Hematopoietic multipotent progenitor cell treated with erythropoietin and hydrocortisone succinate and interleukin-3 and kit ligand, for 4 days (in vitro differentiated cells): ENCODE measurements around the gene EML4.
A peak's percentile ranks its signal among the peaks of the same experiment; 100 is the strongest.
"Not testable (repeated sequence)": the region's sequence is repeated elsewhere in the genome, so short reads cannot be mapped to it uniquely, and the experiment has no call there.

Source experiments
- DNase-seq: peaks from one replicate; pipeline ENCODE4 v3.0.0-alpha.2; 2015

The EML4 gene

GRCh38 chr2:42312106-42312505 is 143.0 kb downstream of the EML4 start:
- no peak for DNase-seq

GRCh38 chr2:42314892-42315468 is 145.8 kb downstream of the EML4 start:
- peak; percentile 29 for DNase-seq

GRCh38 chr2:42315844-42316470 is 146.8 kb downstream of the EML4 start:
- DNase-seq, result no peak

- no peak for DNase-seq
Measured at GRCh38 chr2:42316910-42317309, 147.8 kb downstream of the EML4 start.

GRCh38 chr2:42317486-42317885 is 148.3 kb downstream of the EML4 start:
- DNase-seq, result no peak

- no peak for DNase-seq
Measured at GRCh38 chr2:42317945-42318344, 148.8 kb downstream of the EML4 start.

- no peak for DNase-seq
Measured at GRCh38 chr2:42319265-42319664, 150.1 kb downstream of the EML4 start.

- DNase-seq, result no peak
Measured at GRCh38 chr2:42321452-42322064, 152.4 kb downstream of the EML4 start.

- DNase-seq, result no peak
Measured at GRCh38 chr2:42324244-42324643, 155.1 kb downstream of the EML4 start.

GRCh38 chr2:42324949-42325348 is 155.8 kb downstream of the EML4 start:
- DNase-seq, result no peak

GRCh38 chr2:42325609-42326008 is 156.5 kb downstream of the EML4 start:
- no peak for DNase-seq

- no peak for DNase-seq
Measured at GRCh38 chr2:42327125-42327524, 158.0 kb downstream of the EML4 start.

GRCh38 chr2:42328148-42328833 is 159.1 kb downstream of the EML4 start:
- peak; percentile 74 for DNase-seq

GRCh38 chr2:42328923-42329322 is 159.8 kb downstream of the EML4 start:
- no peak for DNase-seq

- no peak for DNase-seq
Measured at GRCh38 chr2:42329736-42330135, 160.6 kb downstream of the EML4 start.

GRCh38 chr2:42331569-42332284 is 162.6 kb downstream of the EML4 start:
- DNase-seq, result no peak

- DNase-seq, result no peak
Measured at GRCh38 chr2:42332575-42332974, 163.4 kb downstream of the EML4 start.

GRCh38 chr2:42333579-42333978 is 164.4 kb downstream of the EML4 start:
- no peak for DNase-seq

GRCh38 chr2:42334220-42334619 is 165.1 kb downstream of the EML4 start:
- DNase-seq, result no peak

- not testable (repeated sequence) for DNase-seq
Measured at GRCh38 chr2:42334865-42335264, 165.7 kb downstream of the EML4 start.

- DNase-seq, result no peak
Measured at GRCh38 chr2:42335514-42336104, 166.5 kb downstream of the EML4 start.

GRCh38 chr2:42336361-42336965 is 167.3 kb downstream of the EML4 start:
- no peak for DNase-seq
